HL-60 (cell line): ENCODE measurements around the gene SDR42E2.

ENCODE experiments used
- GABPA ChIP-seq: IDR thresholded peaks from 2 replicates; pipeline ENCODE4 v1.6.1; 2012; ENCODE audit warnings: low read depth
- POLR2AphosphoS5 ChIP-seq: IDR thresholded peaks from 2 replicates; pipeline ENCODE4 v1.6.1; 2012; ENCODE audit warnings: low read depth
- REST ChIP-seq: IDR thresholded peaks from 2 replicates; pipeline ENCODE4 v1.6.1; 2012; ENCODE audit warnings: low read depth; ENCODE audit not compliant: insufficient replicate concordance
- SPI1 ChIP-seq: IDR thresholded peaks from 2 replicates; pipeline ENCODE4 v1.6.1; 2012; ENCODE audit warnings: low read depth, mild to moderate bottlenecking, borderline replicate concordance
- TF ChIP-seq, protein P1 (sequence below): IDR thresholded peaks from one replicate; pipeline ENCODE4 v1.5.1; 2011; ENCODE audit warnings: low read length, control low read depth, inconsistent platforms; ENCODE audit not compliant: insufficient read depth

DNA sequence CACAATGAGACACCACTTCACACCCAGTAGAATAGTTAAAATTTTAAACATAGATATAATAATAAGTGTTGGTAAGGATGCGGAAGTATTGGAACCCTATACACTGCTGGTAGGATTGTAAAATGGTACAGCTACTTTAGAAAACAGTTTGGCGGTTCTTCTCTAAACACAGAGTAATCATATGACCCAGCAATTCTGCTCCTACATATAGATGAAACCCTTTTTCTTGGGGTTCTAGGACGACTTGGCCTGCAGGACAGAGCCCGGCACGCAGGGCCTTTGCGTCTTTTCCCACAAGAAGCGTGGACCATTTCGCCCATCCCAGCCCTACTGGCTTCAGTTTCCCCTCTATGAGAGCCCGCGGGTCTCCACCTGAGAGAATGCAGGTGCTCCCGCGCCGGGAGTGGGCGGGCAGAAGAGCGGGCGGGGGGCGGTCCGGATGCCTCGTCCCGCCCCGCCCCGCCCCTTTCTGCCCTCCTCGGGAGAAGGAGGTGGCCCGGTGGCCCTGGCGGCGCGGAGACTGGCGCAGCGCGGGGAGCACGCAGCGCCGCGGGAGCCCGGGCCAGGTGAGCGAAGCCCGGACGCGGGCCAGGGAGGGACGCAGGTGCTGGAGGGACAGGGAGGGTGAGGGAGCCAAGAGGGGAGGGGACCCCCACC is at the start of gene SDR42E2:
- TF ChIP-seq, protein P1, sequence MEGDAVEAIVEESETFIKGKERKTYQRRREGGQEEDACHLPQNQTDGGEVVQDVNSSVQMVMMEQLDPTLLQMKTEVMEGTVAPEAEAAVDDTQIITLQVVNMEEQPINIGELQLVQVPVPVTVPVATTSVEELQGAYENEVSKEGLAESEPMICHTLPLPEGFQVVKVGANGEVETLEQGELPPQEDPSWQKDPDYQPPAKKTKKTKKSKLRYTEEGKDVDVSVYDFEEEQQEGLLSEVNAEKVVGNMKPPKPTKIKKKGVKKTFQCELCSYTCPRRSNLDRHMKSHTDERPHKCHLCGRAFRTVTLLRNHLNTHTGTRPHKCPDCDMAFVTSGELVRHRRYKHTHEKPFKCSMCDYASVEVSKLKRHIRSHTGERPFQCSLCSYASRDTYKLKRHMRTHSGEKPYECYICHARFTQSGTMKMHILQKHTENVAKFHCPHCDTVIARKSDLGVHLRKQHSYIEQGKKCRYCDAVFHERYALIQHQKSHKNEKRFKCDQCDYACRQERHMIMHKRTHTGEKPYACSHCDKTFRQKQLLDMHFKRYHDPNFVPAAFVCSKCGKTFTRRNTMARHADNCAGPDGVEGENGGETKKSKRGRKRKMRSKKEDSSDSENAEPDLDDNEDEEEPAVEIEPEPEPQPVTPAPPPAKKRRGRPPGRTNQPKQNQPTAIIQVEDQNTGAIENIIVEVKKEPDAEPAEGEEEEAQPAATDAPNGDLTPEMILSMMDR: no peak
- TF ChIP-seq REST (no peak), POLR2AphosphoS5 (no peak), GABPA (no peak), SPI1 (no peak)
